MM.1S (cell line): ENCODE data around the gene HELZ.

Source experiments
- DNase-seq: peaks from one replicate; pipeline ENCODE4 v3.0.0-alpha.2; 2015
- H2AFZ ChIP-seq: fragments of 300-600 bp; sonication (generic); 2 replicates; pipeline ENCODE4 v1.6.0; 2016; ENCODE audit warnings: antibody characterized with exemption, low read length
- H3F3A ChIP-seq: fragments of 300-600 bp; sonication (generic); 2 replicates; pipeline ENCODE4 v1.6.1; 2016; ENCODE audit warnings: mild to moderate bottlenecking, antibody characterized with exemption, low read length, moderate library complexity, mixed read lengths; ENCODE audit not compliant: insufficient read depth
- H3K27ac ChIP-seq: fragments of 300-600 bp; sonication (generic); 2 replicates; pipeline ENCODE4 v1.5.1; 2016; ENCODE audit warnings: mild to moderate bottlenecking, low read length
- H3K27me3 ChIP-seq: fragments of 300-600 bp; sonication (generic); replicated peaks from 2 replicates; pipeline ENCODE4 v1.6.0; 2016; ENCODE audit warnings: low read length; ENCODE audit not compliant: insufficient read depth
- H3K36me3 ChIP-seq: fragments of 300-600 bp; sonication (generic); replicated peaks from 2 replicates; pipeline ENCODE4 v1.6.1; 2016; ENCODE audit warnings: mild to moderate bottlenecking, low read length, mixed read lengths; ENCODE audit not compliant: insufficient read depth
- H3K4me1 ChIP-seq: fragments of 300-600 bp; sonication (generic); 2 replicates; pipeline ENCODE4 v1.6.1; 2016; ENCODE audit warnings: low read length, mixed read lengths
- H3K4me2 ChIP-seq: fragments of 300-600 bp; sonication (generic); 2 replicates; pipeline ENCODE4 v1.6.0; 2016; ENCODE audit warnings: low read depth, low read length
- H3K4me3 ChIP-seq: fragments of 300-600 bp; sonication (generic); 2 replicates; pipeline ENCODE4 v1.5.1; 2016; ENCODE audit warnings: low read length, mixed read lengths
- H3K79me2 ChIP-seq: fragments of 300-600 bp; sonication (generic); 2 replicates; pipeline ENCODE4 v1.6.1; 2016; ENCODE audit warnings: mixed run types, low read length, mixed read lengths
- H3K9ac ChIP-seq: fragments of 300-600 bp; sonication (generic); 2 replicates; pipeline ENCODE4 v1.6.1; 2016; ENCODE audit warnings: low read length, mixed read lengths
- H3K9me2 ChIP-seq: fragments of 300-600 bp; sonication (generic); replicated peaks from 2 replicates; pipeline ENCODE4 v1.6.1; 2016; ENCODE audit warnings: mild to moderate bottlenecking, low read length, mixed read lengths; ENCODE audit not compliant: insufficient read depth
- H3K9me3 ChIP-seq: fragments of 300-600 bp; sonication (generic); replicated peaks from 2 replicates; pipeline ENCODE4 v1.6.1; 2016; ENCODE audit warnings: mild to moderate bottlenecking, low read length, mixed read lengths; ENCODE audit not compliant: insufficient read depth
- H4K20me1 ChIP-seq: fragments of 300-600 bp; sonication (generic); 2 replicates; pipeline ENCODE4 v1.6.1; 2016; ENCODE audit warnings: mild to moderate bottlenecking, low read length, moderate library complexity, mixed read lengths; ENCODE audit not compliant: insufficient read depth
- CTCF ChIP-seq: fragments of 300-600 bp; sonication (generic); IDR thresholded peaks from 2 replicates; pipeline ENCODE4 v1.5.1; 2016; ENCODE audit warnings: antibody characterized with exemption, low read length, mixed read lengths
- EZH2 ChIP-seq: fragments of 300-600 bp; sonication (generic); optimal IDR thresholded peaks from 2 replicates; pipeline ENCODE3; 2017; ENCODE audit warnings: low read depth, mild to moderate bottlenecking, antibody characterized with exemption, low read length, mixed read lengths
- EZH2phosphoT487 ChIP-seq: fragments of 300-600 bp; sonication (generic); IDR thresholded peaks from 2 replicates; pipeline ENCODE4 v1.6.1; 2018; ENCODE audit warnings: antibody characterized with exemption, low read length

Gene HELZ

DNA sequence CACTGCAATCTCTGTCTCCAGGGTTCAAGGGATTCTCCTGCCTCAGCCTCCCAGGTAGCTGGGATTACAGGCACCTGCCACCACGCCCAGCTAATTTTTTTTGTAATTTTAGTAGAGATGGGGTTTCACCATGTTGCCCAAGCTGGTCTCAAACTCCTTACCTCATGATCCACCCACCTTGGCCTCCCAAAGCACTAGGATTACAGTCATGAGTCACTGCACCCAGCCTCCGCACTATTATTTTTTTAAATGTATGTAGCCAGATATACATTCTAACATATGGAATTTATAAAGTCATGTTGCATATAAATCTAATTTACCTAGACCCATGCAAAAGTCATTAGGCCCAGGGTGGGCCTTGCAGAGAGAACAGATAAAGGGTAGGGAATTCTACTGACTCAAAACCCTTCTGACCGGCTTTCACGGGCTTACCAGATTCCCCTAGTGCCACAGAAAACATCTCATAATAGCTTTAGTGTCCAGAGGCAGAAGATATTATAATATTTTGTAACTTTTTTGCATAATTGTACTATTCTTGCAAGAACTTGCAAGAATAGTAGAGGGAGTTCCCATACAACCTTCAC, 20.5 kb upstream of the HELZ start:
- Histone ChIP-seq H3F3A (peaks cover 3% of the 10 kb centered on the region), H3K4me2 (no peak overlapping the region), H3K9me2 (no peaks in the 10 kb centered on the region), H3K4me1 (peaks cover 3% of the 10 kb centered on the region), H3K9ac (no peak overlapping the region), H3K27ac (no peak overlapping the region), H2AFZ (no peak overlapping the region), H3K27me3 (no peaks in the 10 kb centered on the region), H3K4me3 (no peak overlapping the region), H3K79me2 (no peaks in the 10 kb centered on the region), H4K20me1 (no peaks in the 10 kb centered on the region), H3K9me3 (no peaks in the 10 kb centered on the region), H3K36me3 (no peaks in the 10 kb centered on the region)
- TF ChIP-seq EZH2 (no peak), EZH2phosphoT487 (no peak), CTCF (no peak)
- DNase-seq = no peak

DNA sequence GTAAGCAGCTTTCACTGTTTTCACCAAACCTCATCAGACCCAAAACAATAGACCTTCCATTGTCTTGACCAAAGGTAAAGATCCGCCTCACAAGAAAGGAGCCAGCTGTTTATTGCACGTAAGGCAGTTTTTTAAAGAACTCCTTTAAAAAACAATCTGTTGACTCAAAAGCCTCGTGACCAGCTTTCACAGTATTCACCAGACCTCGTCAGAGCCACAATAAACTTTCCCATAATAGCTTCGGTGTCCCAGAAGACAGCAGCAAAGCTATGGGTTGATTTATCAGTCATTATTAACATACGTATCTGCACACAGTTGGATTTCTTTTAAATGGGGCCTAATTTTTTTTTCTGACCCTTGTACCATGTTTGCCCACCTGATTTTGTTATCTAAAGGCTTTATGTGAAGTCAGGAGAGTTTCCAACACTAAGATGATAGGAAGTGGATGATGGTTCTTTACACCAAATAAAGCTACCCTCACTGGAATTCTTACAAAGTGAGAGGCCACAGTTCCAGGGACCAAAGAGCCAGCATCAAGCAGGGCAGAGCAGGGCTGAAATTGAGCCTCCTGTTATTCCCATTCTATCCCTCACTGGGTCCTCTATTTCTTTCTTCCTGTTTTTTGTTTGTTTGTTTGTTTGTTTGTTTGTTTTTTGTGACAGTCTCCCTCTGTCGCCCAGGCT, 17.6 kb upstream of the HELZ start:
- Histone ChIP-seq H3K27me3 (no peaks in the 10 kb centered on the region), H3K79me2 (no peaks in the 10 kb centered on the region), H3K4me3 (no peak overlapping the region), H3K36me3 (no peaks in the 10 kb centered on the region), H3K9ac (no peak overlapping the region), H3K4me1 (peaks cover 21% of the 10 kb centered on the region), H3K27ac (no peak overlapping the region), H3K9me3 (no peaks in the 10 kb centered on the region), H3K4me2 (no peak overlapping the region), H2AFZ (no peak overlapping the region), H3K9me2 (no peaks in the 10 kb centered on the region), H3F3A (peaks cover 17% of the 10 kb centered on the region), H4K20me1 (no peaks in the 10 kb centered on the region)
- no peak for DNase-seq
- TF ChIP-seq EZH2 (no peak), CTCF (no peak), EZH2phosphoT487 (no peak)

- peaks cover 24% of the 10 kb centered on the region for H3K4me1 ChIP-seq
- peak; percentile 78 for DNase-seq
- peaks cover 20% of the 10 kb centered on the region for H3F3A ChIP-seq
- H4K20me1 ChIP-seq = no peaks in the 10 kb centered on the region
- peak overlapping the region; percentile 72 for H3K27ac ChIP-seq
- no peaks in the 10 kb centered on the region for H3K9me3 ChIP-seq
- H3K36me3 ChIP-seq = no peaks in the 10 kb centered on the region
- TF ChIP-seq EZH2phosphoT487 = no peak
- TF ChIP-seq EZH2 = no peak
- TF ChIP-seq CTCF = no peak
- no peaks in the 10 kb centered on the region for H3K27me3 ChIP-seq
- H3K79me2 ChIP-seq = no peaks in the 10 kb centered on the region
- H3K4me2 ChIP-seq = peak overlapping the region; percentile 80
- H3K4me3 ChIP-seq = peak overlapping the region; percentile 50
- no peaks in the 10 kb centered on the region for H3K9me2 ChIP-seq
- peak overlapping the region; percentile 30; the same call in 1 of the 2 replicates for H3K9ac ChIP-seq
- H2AFZ ChIP-seq = peak overlapping the region; percentile 62
Observed at GRCh38 chr17:67260170-67260987, 15.4 kb upstream of the HELZ start.
